Left kidney (tissue), 2 donors: ENCODE measurements around the gene CNKSR2. TPM values are rescaled to one million over a fixed set of nuclear protein-coding genes. Genes with fewer than 3 reads are reported as not detected.

ENCODE experiments used
- DNase-seq: peaks from one replicate; pipeline ENCODE4 v3.0.0-alpha.2; 2013
- polyA plus RNA-seq: library from polyadenylated mRNA; unstranded; fragments of 120-200 nt; gene quantifications from one replicate; pipeline ENCODE4 v1.2.1, GENCODE V29; 2013; ENCODE audit not compliant: insufficient read length

The CNKSR2 gene
- polyA plus RNA-seq, 1 donor: 1.9 TPM

GRCh38 chrX:21610168-21610567 is 235.9 kb downstream of the CNKSR2 start:
- DNase-seq: no peak

GRCh38 chrX:21612154-21612553 is 237.9 kb downstream of the CNKSR2 start:
- DNase-seq: no peak

DNA sequence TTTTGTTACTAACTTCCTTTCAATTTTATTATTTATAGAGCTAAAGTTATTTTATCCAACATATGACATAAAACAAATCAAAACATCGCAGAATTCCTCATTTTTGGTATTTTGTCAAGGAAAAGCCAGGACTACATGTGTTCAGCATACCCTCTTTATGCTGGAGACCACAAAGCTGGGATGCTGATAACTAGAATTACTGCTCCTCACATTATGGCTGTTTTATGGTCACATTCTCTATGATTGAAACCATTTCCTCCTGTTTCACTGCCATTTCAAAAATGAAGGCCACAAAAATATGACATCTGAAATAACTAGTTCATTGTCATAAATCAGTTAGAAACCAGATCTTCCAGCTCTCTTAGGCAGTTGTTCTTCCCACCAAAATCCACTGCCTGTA is 242.2 kb downstream of the CNKSR2 start:
- no peak for DNase-seq

DNA sequence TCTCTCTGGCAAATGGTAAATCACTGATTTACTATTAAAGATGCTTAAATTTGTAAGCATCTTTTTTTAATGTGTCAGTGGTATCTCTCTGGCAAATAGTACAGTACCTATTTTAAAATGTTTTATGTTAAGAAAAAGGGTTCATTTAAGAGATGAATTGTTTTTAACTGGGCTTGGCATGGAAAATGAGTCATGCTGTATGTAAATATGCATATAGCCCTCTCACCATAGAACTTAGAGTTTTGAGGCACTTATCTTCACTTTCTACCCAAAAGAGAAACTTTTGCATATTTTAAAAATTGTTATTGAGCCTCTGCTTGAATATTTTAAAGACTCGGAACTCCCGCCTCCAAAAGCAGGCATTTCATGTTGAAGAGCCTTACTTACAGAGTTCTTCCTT is 246.0 kb downstream of the CNKSR2 start:
- no peak for DNase-seq

- no peak for DNase-seq
These were observed 249.7 kb downstream of the CNKSR2 start for GRCh38 chrX:21623778-21624501.

GRCh38 chrX:21632027-21632426 is 257.8 kb downstream of the CNKSR2 start:
- DNase-seq: no peak

GRCh38 chrX:21638311-21638710 is 264.1 kb downstream of the CNKSR2 start:
- no peak for DNase-seq

DNA sequence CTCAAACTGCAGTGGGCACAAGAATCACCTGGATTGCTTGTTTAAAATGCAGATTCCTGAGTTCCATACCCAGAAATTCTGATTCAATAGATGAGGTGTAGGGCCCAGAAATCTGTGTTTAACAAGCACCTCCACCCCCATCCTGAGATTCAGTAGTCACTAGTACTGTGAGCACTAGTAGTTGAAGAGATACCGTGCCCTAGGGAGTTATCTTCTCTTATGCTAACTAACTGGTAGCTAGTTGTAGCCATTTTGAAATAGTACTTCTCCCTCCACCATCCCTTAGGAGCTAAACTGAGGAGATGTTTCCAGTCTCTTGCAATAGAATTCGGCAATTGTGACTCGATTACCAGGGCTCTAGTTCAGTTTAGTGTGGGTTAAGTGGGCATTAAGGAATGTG is 265.6 kb downstream of the CNKSR2 start:
- DNase-seq: no peak

DNA sequence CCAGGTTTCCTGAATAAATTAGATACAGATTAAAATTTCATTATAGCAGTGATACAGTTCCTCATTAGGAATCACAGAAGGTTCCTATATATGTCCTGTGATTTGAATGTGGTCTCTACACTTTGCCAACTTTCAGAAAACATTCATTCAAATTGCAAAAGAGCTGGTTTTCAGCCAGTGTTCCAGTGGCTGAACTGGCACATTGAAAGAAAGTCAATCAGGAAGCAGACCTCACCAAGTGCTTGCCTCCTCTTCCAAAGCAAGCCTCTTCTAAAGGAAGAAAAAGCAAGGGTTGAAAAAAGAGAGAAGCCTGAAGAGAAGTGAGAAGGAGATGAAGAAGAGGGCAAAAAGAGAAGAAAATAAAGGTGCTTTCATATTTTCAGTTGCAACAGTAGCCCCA is 271.2 kb downstream of the CNKSR2 start:
- DNase-seq: no peak

GRCh38 chrX:21645886-21646285 is 271.7 kb downstream of the CNKSR2 start:
- DNase-seq: no peak

DNA sequence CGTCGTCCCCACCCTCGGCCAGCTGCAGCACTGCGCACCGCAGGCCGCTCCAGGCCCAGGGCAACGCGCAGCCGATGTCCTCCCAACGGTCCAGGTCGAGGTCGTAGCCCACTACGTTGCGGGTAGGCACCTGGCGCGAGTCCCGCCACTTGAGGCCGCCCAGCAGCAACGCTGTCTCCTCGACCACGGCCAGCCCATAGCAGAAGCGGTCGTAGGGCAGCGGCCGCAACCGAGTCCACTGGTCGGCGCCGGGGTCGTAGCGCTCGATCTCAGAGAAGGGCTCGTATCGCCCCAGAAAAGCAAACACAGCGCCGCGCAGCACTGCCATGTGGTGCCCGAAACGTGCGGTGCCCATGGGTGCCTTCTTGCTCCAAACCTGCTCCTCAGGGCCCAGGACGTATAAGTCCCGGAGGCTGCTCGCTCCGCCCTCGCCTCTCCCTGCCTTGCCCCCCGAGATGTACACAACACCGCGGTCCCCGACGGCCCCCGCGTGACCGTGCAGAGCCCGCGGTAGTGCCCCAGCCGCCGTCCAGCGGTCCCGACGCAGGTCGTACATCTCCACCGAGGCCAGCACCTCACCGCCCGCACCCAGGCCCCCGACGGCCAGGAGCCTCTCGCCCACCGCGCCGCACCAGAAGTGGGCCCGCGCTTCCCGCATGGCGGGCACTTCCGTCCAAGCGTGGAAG is 281.8 kb downstream of the CNKSR2 start:
- DNase-seq: no peak

DNA sequence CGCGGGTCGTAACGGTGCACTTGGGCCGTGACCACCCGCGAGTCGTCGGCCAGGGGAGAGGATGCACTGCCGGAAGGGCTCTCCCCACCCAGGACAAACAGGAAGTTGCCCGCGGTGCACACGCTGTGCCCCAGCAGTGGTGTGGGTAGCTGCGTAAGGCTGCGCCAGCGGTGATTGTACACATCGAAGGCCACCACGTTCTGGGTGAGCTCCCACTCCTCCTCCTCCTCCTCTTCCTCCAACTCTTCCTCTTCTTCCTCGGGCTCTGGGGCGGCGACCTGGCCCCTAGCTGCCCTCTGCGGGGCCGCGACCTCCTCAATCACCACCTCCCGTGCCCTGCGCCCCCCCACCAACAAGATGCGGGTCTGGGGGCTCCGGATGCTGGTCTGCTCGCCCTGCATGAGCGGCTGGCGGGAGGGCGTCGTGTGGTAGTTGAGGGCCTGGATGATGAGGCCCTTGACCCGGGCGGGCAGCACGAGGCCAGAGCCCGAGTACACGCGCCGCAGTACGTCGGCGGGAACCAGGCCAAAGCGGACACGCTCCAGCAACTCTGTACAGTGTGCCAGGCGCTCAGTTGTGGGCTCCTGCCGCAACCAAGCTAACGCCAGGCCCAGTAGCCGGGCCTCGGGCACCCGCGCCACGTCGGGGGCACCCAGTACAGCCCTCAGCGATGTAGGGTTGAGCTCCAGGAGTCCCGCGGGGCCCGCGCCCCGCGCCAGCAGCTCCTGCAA is 282.5 kb downstream of the CNKSR2 start:
- DNase-seq: no peak

- no peak for DNase-seq
These were observed 283.3 kb downstream of the CNKSR2 start for GRCh38 chrX:21657318-21658151.

GRCh38 chrX:21658152-21658737 is 284.0 kb downstream of the CNKSR2 start, which contains the start of gene KLHL34:
TSS of gene KLHL34 (minus strand) at chrX:21658330. CDS start at chrX:21657788, 542 bp downstream.
- DNase-seq: no peak

DNA sequence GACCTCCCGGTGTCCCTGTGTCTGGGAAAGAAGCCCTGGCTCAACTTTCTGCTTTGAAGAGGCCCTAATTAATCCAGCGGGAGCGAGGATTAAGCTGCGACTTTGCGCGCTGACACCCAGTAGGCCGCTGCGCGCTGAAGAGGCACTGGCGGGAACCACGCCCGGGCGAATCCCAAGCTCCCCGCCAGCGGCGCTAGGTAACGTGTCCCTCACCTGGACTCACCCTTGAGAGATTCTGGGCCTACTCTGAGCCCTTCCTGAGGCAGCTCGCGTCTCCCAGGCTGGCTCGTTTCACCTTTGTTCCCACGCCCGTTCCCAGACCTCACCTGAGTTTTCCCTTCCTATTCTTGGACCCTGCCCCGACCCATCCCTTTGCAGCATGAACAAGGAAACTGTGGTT is 284.5 kb downstream of the CNKSR2 start:
- no peak for DNase-seq

DNA sequence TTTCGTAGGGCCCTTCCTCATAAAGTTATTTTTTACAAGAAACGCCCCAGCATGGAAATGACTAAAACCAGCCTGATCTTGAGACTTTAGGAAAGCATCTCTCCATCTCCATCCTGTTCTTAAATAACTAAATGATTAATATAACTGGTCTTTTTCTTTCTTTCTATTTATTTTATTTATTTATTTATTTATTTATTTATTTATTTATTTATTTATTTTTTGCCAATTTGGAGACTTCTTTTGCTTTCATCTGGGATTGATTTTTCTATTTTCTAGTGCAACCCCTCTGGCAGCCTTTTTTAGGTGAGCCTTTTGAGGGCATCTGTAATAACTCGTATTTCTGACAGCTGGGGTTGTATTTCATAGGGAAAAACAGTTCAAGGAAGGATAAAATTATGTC is 285.1 kb downstream of the CNKSR2 start:
- no peak for DNase-seq

DNA sequence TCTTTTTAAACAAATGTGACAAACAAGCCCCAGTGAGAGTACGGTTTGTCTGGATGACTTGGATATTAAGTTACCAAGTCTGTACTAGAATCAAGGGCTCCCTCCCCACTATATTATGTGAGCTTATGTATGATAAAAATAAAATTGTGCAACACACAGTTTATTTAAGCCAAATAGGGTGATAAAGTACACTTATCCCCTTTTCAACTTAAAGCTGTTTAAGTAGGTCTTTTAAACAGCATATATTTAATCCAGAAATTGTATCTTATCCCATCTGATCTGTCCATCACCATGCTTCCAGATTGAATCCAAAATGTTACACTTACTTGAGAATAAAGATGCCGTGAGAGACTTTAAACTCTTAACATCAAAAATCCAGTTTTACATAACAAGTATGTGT is 285.9 kb downstream of the CNKSR2 start:
- no peak for DNase-seq

- no peak for DNase-seq
These were observed 287.1 kb downstream of the CNKSR2 start for GRCh38 chrX:21661316-21661715.

DNA sequence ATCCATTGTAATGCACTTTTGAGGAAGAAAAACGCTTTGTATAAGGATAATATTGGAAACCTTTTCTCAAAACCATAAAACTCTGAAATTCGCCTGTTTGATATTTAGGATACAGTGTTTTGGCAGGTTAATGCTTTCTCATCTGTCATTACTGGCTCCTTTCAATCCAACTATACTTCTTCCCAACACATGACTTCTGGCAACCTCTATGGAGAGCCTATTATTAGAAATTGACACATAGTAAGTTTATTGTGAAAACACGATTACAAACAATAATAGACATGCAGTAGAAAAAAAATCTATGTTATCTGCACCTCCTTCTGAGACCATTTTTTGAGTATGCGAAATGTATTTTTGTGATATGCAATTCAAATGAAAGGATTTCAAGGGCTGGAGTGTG is 288.5 kb downstream of the CNKSR2 start:
- no peak for DNase-seq

DNA sequence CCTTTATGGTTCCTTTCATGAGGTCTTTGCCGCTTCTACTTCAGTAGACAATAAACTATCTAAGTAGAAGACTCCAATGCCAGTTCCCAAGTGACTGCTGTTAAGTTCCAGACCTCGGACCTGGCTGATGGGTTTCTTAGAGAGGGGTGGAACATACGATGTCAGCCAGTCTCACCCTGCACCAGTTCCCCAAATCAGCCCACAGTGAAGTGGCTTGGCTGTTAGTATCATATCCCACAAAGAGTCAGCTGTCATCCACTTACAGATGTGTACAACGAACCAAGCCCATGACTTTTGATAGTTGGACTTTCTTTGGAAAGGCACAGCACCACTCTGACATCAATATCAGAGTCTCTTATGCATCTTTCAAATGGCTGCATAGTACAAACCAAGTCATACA is 292.0 kb downstream of the CNKSR2 start:
- no peak for DNase-seq

DNA sequence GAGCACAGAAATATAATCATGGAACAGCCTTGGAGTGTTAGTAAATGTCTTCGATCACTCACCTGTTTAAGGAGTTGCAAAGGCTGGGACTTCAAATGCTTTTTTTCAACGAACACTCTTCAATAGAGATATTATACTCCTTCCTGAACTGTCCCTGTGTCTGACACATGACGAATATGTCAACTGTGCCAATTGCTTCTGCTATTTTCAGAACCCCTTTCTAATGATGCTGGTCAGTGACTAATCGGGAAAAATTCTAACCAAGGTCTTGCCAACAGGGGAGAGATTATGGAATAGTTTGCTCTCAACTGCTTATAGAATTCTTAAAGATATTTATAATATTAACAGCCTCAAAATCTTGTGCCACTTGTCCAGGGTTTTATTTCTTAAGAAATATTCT is 292.5 kb downstream of the CNKSR2 start:
- DNase-seq: no peak
